NCI-H1436 (cell line): ENCODE data around the gene CTSD.

Source experiments
- DNase-seq: peaks from one replicate; lab custom pipeline; 2025; lab: John Stamatoyannopoulos, UW

CTSD gene

DNA sequence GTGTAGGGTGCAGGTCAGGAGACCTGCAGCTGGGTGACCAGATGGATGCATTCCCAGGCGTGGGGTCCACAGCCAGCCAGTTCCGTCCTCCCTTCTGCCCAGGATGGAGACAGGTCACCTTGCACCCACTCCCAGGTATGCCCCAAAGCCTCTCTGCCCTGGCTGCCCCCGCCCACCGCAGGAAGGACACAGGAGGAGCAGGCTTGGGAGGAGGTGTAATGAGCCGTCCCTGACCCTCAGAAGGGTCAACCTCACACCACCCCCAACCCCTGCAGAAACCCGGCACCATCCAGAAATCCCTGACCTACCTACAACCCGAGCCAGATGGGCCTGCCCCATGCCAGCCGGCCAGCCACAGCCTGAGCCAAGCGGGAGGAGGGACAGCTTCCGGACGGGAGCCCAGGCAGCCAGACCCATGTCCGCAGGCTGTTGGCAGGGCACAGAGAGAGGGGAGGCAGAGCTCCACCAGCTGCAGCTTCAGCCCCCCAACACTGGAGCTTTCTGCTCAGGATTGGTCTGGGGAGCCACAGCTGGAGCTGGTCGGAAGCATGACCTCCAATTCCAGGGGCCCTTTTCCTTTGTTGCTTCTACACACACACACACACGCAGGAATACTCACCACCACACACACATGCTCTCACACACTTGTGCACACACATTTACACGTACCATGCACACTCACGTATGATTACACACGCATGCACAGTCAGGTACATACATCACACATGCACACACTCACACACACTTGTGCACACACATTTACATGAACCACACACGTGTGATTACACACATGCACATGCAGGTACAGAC is 18.6 kb downstream of the CTSD start:
- no peak for DNase-seq

DNA sequence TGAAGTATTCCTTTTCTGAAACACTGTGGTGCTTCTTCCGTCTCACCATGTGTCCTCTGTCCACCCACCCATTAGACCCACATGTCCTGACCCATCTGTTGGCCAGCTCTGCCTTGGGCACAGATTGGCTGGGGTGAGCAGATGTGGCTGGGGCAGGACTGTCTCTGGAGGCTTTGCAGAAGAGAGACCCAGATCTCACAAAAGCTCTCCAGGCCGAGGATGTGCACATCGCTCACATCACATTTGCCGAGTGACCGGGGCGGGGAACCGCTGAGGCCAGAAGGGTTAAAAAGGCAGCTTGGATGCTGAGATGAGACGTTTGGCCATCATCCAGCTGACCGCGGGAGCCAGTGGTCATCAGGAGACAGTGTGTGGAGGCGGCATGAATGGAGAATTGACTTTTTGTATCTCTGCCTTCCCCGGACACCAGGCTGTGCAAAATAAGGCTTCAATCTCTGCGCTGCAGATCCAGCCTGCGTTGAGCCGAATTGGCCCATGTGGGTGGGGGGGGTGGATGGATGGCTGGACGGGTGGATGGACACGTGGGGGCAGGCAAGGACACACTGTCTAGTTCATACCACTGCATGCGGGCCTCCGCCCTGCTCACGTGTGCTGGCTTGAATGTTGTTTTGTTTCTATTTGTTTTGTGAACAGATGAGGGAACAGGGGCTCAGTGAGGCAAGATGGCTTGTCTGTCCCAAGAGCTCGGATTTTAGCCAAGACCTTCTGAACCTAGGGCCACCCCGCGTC is 19.4 kb downstream of the CTSD start:
- no peak for DNase-seq

DNA sequence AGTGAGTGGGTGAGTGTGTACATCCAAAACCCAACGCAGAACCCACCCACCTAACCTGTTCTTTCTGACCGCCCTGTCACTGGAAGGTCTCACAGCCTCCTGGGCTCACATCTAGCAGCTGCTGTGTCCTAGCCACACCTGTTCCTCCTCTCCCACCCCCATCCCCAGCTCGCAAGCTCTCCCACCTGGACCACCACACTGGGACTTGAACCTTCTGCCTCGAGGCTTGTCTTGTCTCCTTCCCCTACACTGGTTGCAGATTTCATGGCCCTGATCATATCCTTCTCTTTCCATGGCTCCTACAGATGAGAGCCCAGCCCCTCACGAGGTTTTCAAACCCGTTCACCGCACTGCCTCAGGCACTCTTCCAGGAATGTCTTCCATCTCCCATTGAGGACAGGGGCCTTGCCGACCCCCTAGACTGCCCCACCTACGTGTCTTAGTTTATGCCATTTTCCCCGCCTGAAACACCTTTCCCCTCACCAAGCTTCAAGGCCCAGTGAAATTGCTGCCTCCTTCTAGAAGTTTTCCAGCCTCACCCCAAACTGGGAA is 20.1 kb downstream of the CTSD start:
- DNase-seq = no peak

DNA sequence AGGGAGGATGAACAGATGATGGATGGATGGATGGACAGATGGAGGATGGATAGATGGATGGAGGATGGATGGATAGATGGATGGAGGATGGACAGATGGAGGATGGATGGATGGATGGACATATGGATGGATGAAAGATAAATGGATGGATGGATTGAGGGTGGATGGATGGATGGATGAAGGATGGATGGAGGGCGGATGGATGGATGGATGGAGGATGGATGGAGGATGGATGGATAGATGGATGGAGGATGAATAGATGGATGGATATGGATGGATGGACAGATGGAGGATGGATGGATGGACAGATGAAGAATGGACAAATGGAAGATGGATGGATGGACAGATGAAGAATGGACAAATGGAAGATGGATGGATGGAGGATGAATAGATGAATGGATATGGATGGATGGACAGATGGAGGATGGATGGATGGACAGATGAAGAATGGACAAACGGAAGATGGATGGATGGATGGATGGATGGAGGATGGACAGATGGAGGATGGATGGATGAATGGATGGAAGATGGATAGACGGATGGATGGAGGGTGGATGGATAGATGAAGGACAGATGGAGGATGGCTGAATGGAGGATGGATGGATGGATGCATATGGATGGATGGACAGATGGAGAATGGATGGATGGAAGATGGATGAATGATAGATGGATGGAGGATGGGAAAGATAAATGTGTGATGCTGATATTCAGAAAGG is 20.7 kb downstream of the CTSD start:
- no peak for DNase-seq

DNA sequence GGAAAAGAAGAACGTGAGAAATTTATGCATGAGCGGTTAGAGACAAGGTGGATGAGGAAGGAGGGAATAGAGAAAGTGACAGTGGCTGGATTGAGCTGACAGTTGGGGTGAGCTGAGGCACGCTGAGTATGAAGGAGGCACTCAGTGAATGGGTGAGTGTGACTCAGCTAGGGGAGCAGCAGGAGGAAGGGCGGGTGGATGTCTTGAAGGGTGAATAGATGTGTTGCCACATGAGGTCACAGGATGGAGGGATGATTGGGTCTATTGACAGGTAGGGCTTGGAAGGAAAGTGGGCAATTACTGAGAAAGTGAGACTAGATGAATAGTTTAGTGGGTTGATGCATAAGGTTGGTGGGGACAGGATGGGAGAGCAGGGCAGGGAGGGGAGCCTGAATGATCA is 21.4 kb downstream of the CTSD start:
- no peak for DNase-seq

DNA sequence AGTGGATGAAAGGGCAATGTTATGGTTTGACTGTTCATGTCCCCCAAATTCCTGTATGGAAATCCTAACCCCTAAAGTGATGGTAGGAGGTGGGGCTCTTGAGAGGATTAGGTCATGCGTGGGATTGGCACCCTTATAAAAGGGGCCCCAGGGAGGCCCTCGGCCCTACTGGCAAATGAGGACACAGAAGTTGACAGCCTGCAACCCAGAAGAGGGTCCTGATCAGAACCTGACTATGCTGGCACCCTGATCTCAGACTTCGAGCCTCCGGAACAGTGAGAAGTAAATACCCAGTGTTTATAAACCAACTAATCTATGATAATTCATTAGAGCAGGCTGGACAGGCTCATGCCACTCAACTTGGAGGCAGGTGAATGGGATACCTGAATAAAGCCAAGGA is 22.0 kb downstream of the CTSD start:
- no peak for DNase-seq

DNA sequence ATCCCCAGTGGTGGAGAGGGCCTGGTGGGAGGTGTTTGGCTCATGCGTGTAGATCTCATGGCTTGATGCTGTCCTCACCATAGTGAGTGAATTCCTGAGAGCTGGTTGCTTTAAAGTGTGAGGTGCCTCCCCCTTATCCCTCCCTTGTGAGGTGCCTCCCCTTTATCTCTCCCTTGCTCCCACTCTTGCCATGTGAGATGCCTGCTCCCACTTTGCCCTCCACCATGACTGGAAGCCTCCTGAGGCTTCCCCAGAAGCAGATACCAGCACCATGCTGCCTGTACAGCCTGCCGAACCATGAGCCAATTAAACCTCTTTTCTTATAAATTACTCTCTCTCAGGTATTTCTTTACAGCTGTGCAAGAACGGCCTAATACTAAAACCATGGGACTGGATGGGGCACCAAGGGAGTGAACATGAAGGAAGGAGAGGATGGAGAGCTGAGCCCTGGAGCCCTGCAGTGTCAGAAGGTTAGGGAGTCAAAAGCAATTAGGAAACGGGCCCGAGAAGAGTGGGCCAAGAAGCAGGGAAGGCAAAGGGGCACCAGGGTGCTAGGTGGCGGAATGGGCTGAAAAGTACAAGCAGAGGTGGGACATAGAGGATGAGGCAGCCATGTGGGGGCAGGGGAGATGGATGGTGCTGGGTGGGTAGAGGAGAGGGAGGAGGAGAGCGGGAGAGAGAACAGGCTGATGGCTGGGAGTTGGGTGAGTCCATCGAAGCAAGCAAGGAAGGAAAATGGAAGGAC is 22.8 kb downstream of the CTSD start:
- no peak for DNase-seq

DNA sequence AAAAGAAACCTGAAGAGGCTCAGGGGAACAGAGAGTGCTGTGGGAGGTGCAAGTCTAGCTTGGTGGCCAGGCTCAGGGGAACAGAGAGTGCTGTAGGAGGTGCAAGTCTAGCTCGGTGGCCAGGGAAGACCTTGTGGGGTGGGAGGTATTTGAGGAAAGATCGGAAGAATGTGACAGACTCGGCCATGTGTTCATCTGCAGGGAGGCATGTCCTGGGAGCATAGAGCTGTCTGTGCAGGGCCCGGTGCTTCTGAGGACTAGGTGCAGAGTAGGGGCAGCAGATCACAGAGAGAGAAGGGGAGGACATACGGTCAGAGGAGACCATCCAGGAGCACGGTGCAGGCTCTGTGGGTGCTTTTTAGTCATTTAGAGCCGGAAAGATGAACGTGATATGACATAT is 24.2 kb downstream of the CTSD start:
- no peak for DNase-seq

DNA sequence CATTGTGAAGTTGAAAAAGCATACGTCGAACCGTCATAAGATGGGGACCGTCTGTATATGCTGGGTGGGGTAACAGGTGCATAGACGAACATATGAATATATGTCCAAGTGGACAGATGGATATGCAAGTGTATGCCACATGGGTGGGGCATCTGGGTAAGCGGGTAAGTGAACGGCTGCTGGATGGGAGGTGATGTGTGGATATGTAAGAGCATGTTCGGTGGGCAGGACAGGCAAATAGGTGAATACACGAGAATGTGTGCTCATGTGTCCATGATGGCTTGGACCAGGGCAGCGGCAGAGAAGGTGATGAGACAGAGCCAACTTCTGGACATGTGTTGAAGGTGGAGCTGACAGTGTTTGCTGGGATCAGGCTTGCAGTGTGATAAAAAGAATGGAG is 25.3 kb downstream of the CTSD start:
- DNase-seq = no peak

DNA sequence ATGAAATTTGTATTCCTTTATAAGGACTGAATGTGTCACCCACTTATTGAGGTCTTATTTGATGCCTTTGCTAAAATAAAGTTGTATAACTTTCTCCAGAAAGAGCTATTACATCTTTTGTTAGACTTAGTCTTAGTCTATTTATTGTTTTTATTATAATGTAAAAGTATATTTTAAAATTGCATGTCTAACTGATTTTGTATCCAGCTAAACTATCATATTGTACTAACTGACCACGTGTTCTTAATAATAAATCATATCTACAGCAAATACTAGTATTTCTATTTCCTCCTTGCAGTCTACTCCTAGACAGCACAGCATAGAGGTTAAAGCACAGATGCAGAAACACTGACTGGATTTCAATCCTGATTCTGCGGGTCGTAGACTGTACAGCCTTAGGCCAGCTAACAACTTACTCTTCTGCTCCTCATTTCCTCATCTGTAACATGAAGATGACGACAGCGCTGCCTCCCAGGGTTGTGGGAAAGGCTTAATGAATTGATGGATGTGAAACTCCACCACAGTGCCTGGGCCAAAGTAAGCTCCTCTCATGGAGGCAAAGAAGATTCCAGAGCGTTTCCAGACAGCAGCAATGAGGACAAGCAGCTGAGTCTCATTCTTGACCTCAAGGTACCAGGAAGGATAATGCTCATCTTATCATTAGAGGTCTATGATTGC is 26.5 kb downstream of the CTSD start:
- DNase-seq = no peak

DNA sequence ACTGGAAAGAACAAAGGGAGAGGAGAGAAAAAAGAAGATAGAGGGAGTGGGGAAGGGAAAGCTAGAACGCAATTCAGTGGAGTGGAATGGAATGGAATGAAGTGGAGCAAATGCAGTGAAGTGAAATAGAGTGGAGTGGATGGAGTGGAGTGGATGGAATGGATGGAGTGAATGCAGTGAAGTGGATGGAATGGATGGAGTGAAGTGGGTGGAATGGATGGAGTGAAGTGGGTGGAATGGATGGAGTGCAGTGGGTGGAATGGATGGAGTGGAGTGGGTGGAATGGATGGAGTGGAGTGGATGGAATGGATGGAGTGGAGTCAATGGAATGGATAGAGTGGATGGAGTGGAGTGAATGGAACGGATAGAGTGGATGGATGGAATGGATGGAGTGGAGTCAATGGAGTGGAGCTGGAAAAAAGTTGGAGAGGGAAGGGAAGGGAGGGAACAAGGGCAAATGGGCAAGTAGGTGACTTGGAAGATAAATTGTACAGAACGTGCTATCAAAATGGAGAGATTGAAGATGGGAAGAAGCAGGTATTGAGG is 27.2 kb downstream of the CTSD start:
- no peak for DNase-seq

DNA sequence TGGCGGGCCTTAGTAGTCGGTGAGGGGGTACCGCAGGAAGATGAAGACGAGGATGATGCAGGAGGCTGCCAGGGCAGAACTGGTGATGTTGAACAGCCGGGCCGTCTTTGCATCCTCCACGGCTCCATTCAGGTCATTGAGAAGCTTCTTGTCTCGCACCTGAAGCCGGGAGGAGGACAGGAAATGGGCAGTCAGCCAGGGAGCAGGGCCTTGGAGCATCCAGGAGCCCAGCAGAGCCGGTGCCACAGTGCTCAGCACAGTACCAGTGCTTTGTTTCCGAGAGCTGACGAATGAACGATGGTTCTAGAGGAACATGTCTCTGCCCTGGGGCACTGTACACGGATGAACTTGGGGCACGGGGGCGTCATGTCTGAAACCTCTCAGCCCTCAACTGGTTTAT is 28.5 kb downstream of the CTSD start:
- DNase-seq = no peak

DNA sequence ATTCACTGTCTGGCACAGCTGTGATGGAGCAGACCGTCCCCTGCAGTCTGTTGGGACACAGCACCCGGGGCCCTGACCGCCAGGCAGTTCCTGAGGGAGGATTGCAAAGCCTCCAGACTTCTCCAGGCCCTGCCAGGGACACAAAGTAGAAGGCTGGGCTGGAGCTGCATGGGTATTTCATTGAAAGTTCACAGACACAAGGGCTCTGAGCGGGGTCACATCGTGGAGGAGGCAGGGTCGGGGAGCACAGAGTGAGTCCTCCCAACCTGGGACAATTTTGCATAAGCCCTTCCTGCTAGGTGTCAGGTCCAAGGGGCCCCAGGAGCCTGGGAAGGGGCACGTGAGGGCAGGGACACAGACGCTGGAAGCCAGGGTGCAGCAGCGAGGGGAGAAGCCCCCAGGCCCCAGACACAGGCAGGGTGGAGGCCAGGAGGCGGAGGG is 29.1 kb downstream of the CTSD start:
- DNase-seq = no peak

DNA sequence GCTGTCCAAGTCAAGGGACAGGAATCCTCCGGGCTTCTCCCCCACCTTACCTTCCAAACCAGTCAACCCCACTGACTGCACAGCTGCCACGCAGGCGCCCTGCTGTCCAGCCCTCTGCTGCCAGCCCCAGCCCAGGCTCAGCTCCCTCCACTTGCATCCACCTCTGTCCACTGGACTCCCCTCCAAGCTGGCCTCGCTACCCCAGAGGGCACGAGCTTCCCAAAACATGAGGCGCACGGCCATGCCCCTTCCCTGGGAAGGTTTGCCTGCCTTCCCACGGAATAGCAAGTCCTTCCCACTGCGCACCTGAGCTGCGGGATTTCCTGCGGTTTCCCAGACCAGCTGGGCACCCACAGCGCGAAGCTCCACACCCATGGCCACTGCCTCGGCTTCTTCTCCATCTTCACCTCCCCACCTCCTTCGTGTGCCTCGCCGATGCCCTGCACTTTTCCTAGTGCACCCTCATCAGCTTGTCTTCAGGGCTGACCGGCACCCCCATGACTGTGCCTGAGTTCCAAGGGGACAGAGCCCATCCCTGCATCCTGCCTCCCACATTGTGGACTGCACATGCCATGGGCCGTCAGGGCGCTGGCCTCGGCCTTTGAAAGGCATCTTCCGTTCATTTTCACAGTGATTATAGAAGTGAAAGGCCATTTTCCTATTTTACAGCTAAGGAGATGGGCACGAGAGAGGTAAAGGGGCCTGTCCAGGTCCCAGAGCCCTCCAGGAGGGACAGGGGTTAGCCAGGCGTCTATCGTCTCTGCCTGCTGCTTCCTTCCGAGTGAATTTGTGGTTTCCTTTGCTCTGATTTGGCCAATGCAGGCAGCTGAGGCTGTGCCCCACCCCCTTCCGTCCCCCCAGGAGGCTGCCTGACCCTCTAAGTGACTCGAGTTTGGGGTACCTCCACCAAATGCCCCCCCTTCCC is 29.7 kb downstream of the CTSD start:
- DNase-seq = no peak

DNA sequence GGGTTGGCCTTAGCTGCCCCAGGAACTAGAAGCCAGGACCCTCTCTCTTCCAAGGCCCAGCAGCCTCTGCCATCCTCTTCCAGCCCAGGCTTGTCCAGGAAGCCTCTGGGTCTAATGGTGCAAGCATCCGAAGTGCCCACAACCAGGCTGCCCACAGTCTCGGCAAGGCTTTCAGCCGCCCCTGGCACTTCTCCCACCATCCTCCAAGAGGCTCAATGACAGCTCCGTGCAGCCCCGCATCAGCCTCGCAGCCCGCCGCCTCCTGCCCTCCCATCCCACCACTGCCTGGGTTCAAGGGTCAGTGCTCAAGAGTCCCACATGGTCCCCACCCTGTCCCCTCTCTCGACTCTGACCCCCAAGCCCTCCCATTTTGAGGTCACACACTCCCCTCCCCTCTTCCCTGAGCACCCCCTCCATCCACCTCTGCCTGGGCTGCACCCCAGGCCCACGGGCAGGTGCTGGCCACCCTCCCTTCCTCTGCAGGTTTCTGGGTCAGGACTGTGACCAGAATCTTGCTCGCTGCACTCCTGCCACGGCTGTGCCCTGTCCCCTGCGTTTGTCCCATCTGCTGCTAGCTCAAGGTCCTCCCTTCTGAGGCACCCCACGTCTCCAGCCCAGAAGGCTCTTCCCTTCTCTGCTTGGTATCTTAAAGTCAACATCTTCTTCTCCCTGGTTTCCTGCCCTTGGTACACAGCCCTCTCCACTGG is 30.6 kb downstream of the CTSD start:
- DNase-seq = no peak

DNA sequence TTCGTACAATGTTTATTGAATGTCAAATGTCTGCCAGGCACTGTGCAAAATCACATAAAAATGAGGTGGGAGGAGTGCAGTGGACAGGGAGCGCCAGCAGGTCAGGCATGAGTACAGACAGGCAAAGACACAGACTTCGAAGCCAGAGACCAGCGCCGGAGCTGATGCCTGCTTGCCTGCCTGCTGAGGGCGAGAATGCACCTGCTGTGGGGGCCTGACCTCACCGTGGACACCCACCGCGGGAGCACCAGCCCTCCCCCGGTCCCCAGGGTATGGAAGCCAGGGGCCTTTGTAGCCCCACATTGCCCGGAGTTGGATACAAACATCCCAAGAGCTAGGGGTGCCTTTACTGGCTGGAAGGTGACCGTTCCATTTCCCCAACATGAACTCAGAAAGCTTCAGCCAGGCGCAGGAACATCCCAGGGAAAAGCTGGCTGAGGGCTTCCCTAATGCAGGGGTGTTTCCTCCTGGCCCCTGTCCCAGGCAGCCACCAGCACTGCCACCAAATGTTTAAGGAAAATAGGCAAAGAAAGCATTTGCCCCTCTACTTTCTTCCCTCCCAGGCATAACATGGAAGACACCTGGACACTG is 31.2 kb downstream of the CTSD start:
- no peak for DNase-seq

DNA sequence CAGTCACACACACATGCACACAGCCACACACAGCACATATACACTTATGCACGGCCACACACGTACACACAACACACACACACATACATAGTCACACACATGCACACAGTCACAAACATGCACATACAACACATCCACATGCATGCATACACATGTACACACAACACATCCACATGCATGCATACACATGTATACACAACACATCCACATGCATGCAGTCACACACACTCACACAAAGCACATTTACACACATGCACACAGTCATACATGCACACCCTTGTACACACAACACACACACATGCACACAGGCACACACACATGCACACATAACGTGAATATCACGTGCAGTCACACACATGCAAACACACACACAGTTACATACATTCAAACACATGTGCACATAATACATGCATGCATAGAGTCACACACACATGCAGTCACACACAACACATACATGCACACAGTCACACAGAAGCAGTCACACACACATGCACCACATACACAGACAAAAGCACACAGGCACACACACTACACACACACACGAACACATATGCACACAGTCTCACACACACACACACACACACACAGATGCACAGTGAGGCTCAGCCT is 32.2 kb downstream of the CTSD start:
- DNase-seq = no peak

DNA sequence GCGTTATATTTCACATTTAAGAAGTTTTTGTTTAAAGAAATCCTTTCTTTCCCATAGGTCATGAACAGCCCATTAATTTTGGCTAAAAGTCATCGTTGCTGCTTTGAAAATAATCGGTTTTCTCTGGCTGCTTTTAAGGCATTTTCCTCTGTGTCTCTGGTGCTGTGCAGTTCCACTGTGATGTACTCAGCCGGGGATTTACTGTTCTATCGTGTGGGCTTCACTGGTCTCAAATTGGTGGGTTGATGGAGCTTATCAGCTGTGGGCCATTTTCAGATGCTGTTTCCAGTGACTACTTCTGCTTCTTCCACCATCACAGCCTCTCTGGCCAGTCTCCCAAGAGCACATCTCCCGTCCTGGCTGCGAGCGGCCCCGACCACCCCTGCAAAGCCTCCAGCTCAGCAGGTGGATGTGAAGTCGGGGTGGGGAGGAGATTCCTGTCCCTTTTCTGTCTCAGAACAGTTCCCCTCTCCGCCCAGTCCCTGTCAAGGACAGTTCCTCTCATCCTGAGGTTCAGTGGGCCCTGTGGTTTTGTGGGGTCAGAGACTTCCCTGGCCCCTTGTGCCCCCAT is 33.6 kb downstream of the CTSD start:
- DNase-seq = no peak
